HEK293 (cell line): ENCODE data around the gene KRTAP10-1.

Experiments used
- CTCF ChIA-PET: fragments of 350-600 bp; formaldehyde crosslinking; extraction: SDS; loops from one replicate; lab custom pipeline; 2021; ENCODE audit warnings: antibody characterized with exemption; lab: Yijun Ruan, JAX
- POLR2A ChIA-PET: fragments of 300-600 bp; formaldehyde crosslinking; extraction: SDS; loops from one replicate; lab custom pipeline; 2020; ENCODE audit warnings: antibody characterized with exemption, inconsistent platforms; lab: Yijun Ruan, JAX
- H3K27ac ChIP-seq: fragments of 200-500 bp; sonication (Bioruptor generic); 2 replicates; pipeline ENCODE4 v1.5.1; 2014; ENCODE audit warnings: low read depth, low read length, control low read depth, inconsistent platforms; ENCODE audit errors: extremely low read depth
- H3K36me3 ChIP-seq, 2 experiments: fragments of 200-500 bp in 1 of 2; sonication (Bioruptor generic) in 1 of 2; 1 replicate in 1 of 2; 2 replicates in 1 of 2; pipeline ENCODE4 v1.5.1; 2014 to 2017; ENCODE audit warnings: inconsistent platforms in 2 of 2, low read length in 2 of 2; ENCODE audit not compliant: control insufficient read depth in 2 of 2, insufficient read depth in 1 of 2
- H3K4me1 ChIP-seq: fragments of 200-500 bp; sonication (Bioruptor generic); 2 replicates; pipeline ENCODE4 v1.5.1; 2014; ENCODE audit warnings: mild to moderate bottlenecking, low read length, inconsistent platforms; ENCODE audit not compliant: control insufficient read depth, insufficient read depth
- H3K4me3 ChIP-seq: 2 replicates; pipeline ENCODE4 v1.5.1; 2011; ENCODE audit warnings: low read depth, mild to moderate bottlenecking, control low read depth, low read length, moderate library complexity
- H3K9me3 ChIP-seq: fragments of 200-500 bp; sonication (Bioruptor generic); 2 replicates; pipeline ENCODE4 v1.5.1; 2014; ENCODE audit warnings: low read depth, low read length, inconsistent platforms; ENCODE audit not compliant: control insufficient read depth, insufficient read depth
- ELK4 ChIP-seq: IDR thresholded peaks from 2 replicates; pipeline ENCODE4 v1.6.1; 2011; ENCODE audit warnings: mild to moderate bottlenecking, low read depth, low read length, borderline replicate concordance
- KLF10 ChIP-seq: fragments of 450-650 bp; IDR thresholded peaks from 2 replicates; pipeline ENCODE4 v1.5.1; 2018; ENCODE audit warnings: missing biosample characterization, mild to moderate bottlenecking, missing genetic modification characterization
- KLF16 ChIP-seq: fragments of 450-650 bp; formaldehyde crosslinking; IDR thresholded peaks from 2 replicates; pipeline ENCODE4 v1.5.1; 2017; ENCODE audit warnings: missing biosample characterization, missing genetic modification characterization
- KLF7 ChIP-seq: fragments of 450-650 bp; formaldehyde crosslinking; IDR thresholded peaks from 2 replicates; pipeline ENCODE4 v1.5.1; 2016; ENCODE audit warnings: missing biosample characterization, missing genetic modification characterization, borderline replicate concordance
- ZEB2 ChIP-seq: fragments of 450-650 bp; formaldehyde crosslinking; IDR thresholded peaks from 2 replicates; pipeline ENCODE4 v1.5.1; 2016; ENCODE audit warnings: missing biosample characterization, missing genetic modification characterization
- ZNF10 ChIP-seq: fragments of 450-650 bp; formaldehyde crosslinking; IDR thresholded peaks from 2 replicates; pipeline ENCODE4 v1.5.1; 2017; ENCODE audit warnings: missing biosample characterization, missing genetic modification characterization
- ZNF148 ChIP-seq: fragments of 450-650 bp; formaldehyde crosslinking; IDR thresholded peaks from 2 replicates; pipeline ENCODE4 v1.5.0; 2017; ENCODE audit warnings: missing biosample characterization, missing genetic modification characterization, borderline replicate concordance
- ZNF157 ChIP-seq: fragments of 450-650 bp; formaldehyde crosslinking; IDR thresholded peaks from 2 replicates; pipeline ENCODE4 v1.5.1; 2016; ENCODE audit warnings: missing biosample characterization, missing genetic modification characterization
- ZNF169 ChIP-seq: fragments of 450-650 bp; formaldehyde crosslinking; IDR thresholded peaks from 2 replicates; pipeline ENCODE4 v1.5.1; 2016; ENCODE audit warnings: missing biosample characterization, missing genetic modification characterization
- ZNF174 ChIP-seq: fragments of 450-650 bp; formaldehyde crosslinking; IDR thresholded peaks from 2 replicates; pipeline ENCODE4 v1.5.0; 2017; ENCODE audit warnings: missing biosample characterization, mild to moderate bottlenecking, missing genetic modification characterization
- ZNF223 ChIP-seq: fragments of 450-650 bp; formaldehyde crosslinking; IDR thresholded peaks from 2 replicates; pipeline ENCODE4 v1.5.1; 2016; ENCODE audit warnings: missing biosample characterization, missing genetic modification characterization
- ZNF292 ChIP-seq: fragments of 450-650 bp; formaldehyde crosslinking; IDR thresholded peaks from 2 replicates; pipeline ENCODE4 v1.5.1; 2016; ENCODE audit warnings: low read depth, missing biosample characterization, missing genetic modification characterization, borderline replicate concordance
- ZNF311 ChIP-seq: fragments of 450-650 bp; formaldehyde crosslinking; IDR thresholded peaks from 2 replicates; pipeline ENCODE4 v1.5.1; 2017; ENCODE audit warnings: missing biosample characterization, missing genetic modification characterization, borderline replicate concordance
- ZNF544 ChIP-seq: fragments of 450-650 bp; formaldehyde crosslinking; IDR thresholded peaks from 2 replicates; pipeline ENCODE4 v1.5.0; 2017; ENCODE audit warnings: missing biosample characterization, missing genetic modification characterization
- ZNF623 ChIP-seq: fragments of 450-650 bp; formaldehyde crosslinking; IDR thresholded peaks from 2 replicates; pipeline ENCODE4 v1.5.1; 2016; ENCODE audit warnings: missing biosample characterization, missing genetic modification characterization
- ZNF624 ChIP-seq: fragments of 450-650 bp; formaldehyde crosslinking; IDR thresholded peaks from 2 replicates; pipeline ENCODE4 v1.5.1; 2017; ENCODE audit warnings: missing biosample characterization, missing genetic modification characterization
- ZNF639 ChIP-seq: fragments of 450-650 bp; formaldehyde crosslinking; IDR thresholded peaks from 2 replicates; pipeline ENCODE4 v1.5.1; 2016; ENCODE audit warnings: missing biosample characterization, missing genetic modification characterization
- ZNF645 ChIP-seq: fragments of 450-650 bp; formaldehyde crosslinking; IDR thresholded peaks from 2 replicates; pipeline ENCODE4; 2016; ENCODE audit warnings: missing biosample characterization, missing genetic modification characterization
- ZNF658 ChIP-seq: fragments of 450-650 bp; formaldehyde crosslinking; IDR thresholded peaks from 2 replicates; pipeline ENCODE4; 2016; ENCODE audit warnings: missing biosample characterization, missing genetic modification characterization
- ZNF677 ChIP-seq: fragments of 450-650 bp; IDR thresholded peaks from 2 replicates; pipeline ENCODE4 v1.5.0; 2018; ENCODE audit warnings: missing biosample characterization, mild to moderate bottlenecking, missing genetic modification characterization, moderate library complexity
- ZNF704 ChIP-seq: fragments of 450-650 bp; formaldehyde crosslinking; IDR thresholded peaks from 2 replicates; pipeline ENCODE4 v1.5.1; 2016; ENCODE audit warnings: missing biosample characterization, missing genetic modification characterization
- ZNF747 ChIP-seq: fragments of 450-650 bp; formaldehyde crosslinking; IDR thresholded peaks from 2 replicates; pipeline ENCODE4 v1.5.1; 2016; ENCODE audit warnings: missing biosample characterization, missing genetic modification characterization
- ZNF791 ChIP-seq: fragments of 450-650 bp; formaldehyde crosslinking; IDR thresholded peaks from 2 replicates; pipeline ENCODE4 v1.5.1; 2016; ENCODE audit warnings: missing biosample characterization, missing genetic modification characterization
- ZSCAN4 ChIP-seq: fragments of 450-650 bp; formaldehyde crosslinking; IDR thresholded peaks from 2 replicates; pipeline ENCODE4 v1.5.1; 2017; ENCODE audit warnings: missing biosample characterization, missing genetic modification characterization
- ZSCAN5A ChIP-seq: fragments of 450-650 bp; formaldehyde crosslinking; IDR thresholded peaks from 2 replicates; pipeline ENCODE4 v1.5.1; 2016; ENCODE audit warnings: missing biosample characterization, missing genetic modification characterization

KRTAP10-1 gene

GRCh38 chr21:44524414-44525371, 15.3 kb downstream of the KRTAP10-1 start (continued):
- TF ChIP-seq ZNF148 (tag by site-specific recombination) (peak; percentile 52; the same call in 1 of the 2 replicates), ZNF639 (tag by site-specific recombination) (no peak), ZNF544 (tag by site-specific recombination) (no peak; the same call in 1 of the 2 replicates), ZSCAN4 (tag by site-specific recombination) (no peak), KLF10 (tag by site-specific recombination) (no peak), KLF7 (tag by site-specific recombination) (no peak), ZNF311 (tag by site-specific recombination) (no peak), ZNF658 (tag by site-specific recombination) (peak; percentile 59; the same call in 1 of the 2 replicates), ZNF169 (tag by site-specific recombination) (0 out of 2 replicates have a peak, but pooled peaks have one; percentile 19), ZNF223 (tag by site-specific recombination) (no peak), ZNF174 (tag by site-specific recombination) (no peak), ZNF645 (no peak), ZNF292 (no peak), ZNF623 (tag by site-specific recombination) (no peak), ZNF704 (tag by site-specific recombination) (no peak)

- no peak overlapping the region for H3K4me3 ChIP-seq
- no peak overlapping the region for H3K27ac ChIP-seq
- H3K36me3 ChIP-seq, result no peaks in the 10 kb centered on the region
- no peaks in the 10 kb centered on the region for H3K9me3 ChIP-seq
- H3K4me1 ChIP-seq, result no peaks in the 10 kb centered on the region
- POLR2A ChIA-PET, result no interaction called here
- CTCF ChIA-PET, result interaction anchor here (1.5 kb wide), 1 partner anchor 13 kb away, joined by 6 read pairs; no protein-coding TSS in a partner anchor
- no peak for TF ChIP-seq KLF16 (tag by site-specific recombination)
- no peak for TF ChIP-seq ZSCAN5A (tag by site-specific recombination)
- TF ChIP-seq ZEB2 (tag by site-specific recombination), result 0 out of 2 replicates have a peak, but pooled peaks have one; percentile 10
- 0 out of 2 replicates have a peak, but pooled peaks have one; percentile 16 for TF ChIP-seq ZNF791 (tag by site-specific recombination)
- no peak for TF ChIP-seq ELK4
- TF ChIP-seq ZNF10 (tag by site-specific recombination), result no peak
- TF ChIP-seq ZNF157 (tag by site-specific recombination), result no peak
- TF ChIP-seq ZNF677, result no peak
- no peak for TF ChIP-seq ZNF624 (tag by site-specific recombination)
- no peak for TF ChIP-seq ZNF747
Measured at GRCh38 chr21:44523567-44524413, 16.2 kb downstream of the KRTAP10-1 start.
